HUES6 (cell line): ENCODE measurements around the gene HDX.
"Not testable (repeated sequence)": the region's sequence is repeated elsewhere in the genome, so short reads cannot be mapped to it uniquely, and the experiment has no call there.

Source experiments
- H3K27ac ChIP-seq: 2 replicates; pipeline ENCODE4 v1.7.0; 2013; ENCODE audit warnings: low read depth, mild to moderate bottlenecking, low read length, inconsistent platforms
- H3K27me3 ChIP-seq: 2 replicates; pipeline ENCODE4 v1.6.1; 2013; ENCODE audit warnings: low read length; ENCODE audit not compliant: control insufficient read depth, insufficient read depth
- H3K36me3 ChIP-seq: 2 replicates; pipeline ENCODE4 v1.6.1; 2013; ENCODE audit warnings: low read length; ENCODE audit not compliant: control insufficient read depth, insufficient read depth
- H3K4me1 ChIP-seq: 2 replicates; pipeline ENCODE4 v1.6.1; 2013; ENCODE audit warnings: low read length; ENCODE audit not compliant: control insufficient read depth, insufficient read depth
- H3K4me3 ChIP-seq: 2 replicates; pipeline ENCODE4 v1.5.1; 2013; ENCODE audit warnings: low read depth, low read length
- H3K9ac ChIP-seq: one replicate; pipeline ENCODE4 v1.6.1; 2013; ENCODE audit warnings: mild to moderate bottlenecking, low read length
- H3K9me3 ChIP-seq: 2 replicates; pipeline ENCODE4 v1.6.1; 2013; ENCODE audit warnings: low read depth, low read length; ENCODE audit not compliant: control insufficient read depth, insufficient read depth

Gene HDX

DNA sequence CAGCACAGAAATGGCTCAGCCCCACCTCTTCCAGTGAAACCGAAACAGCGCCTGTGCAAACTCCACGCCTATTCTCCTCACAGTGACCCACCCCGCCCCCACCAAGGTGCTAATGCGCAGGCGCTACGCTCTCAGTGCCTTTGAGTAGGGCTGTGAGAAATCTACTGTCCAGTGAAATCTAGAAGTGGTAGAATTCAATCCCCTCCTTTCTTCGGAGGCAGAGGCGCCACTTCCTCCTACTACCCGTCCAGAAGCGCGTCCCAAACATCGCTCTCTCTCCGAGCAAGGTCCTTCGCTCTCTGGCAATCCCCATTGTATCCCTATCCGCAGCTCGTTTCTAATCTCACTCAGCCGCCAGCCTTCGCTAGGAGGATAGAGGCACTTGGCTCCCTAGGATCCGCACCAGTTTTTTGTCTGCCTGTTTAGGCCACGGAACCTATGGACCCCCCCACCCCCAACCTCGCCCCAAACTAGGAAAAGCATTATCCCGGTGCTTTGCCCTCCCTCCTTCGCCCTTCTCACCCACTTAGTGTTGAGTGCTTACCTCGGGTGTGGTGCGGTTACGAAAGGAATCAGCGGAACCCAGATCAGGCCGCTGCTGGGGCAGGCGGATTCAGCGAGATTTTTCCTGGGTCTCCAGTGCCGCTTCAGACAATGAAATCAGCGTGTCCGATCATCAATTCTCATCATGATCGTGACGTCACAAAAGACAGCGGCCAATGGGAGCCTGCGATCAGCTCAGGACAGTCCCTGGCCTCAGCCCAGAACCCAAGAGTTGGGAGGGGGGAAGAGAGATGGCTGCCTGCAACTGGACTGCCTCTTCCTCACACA, at the start of gene HDX:
Gene HDX (minus strand): TSS at position 656 of the 831 bp plus-strand sequence. CDS start 27,056 bp downstream, outside the sequence.
- Histone ChIP-seq H3K4me1 (no peaks in the 10 kb centered on the region), H3K9ac (peak within 1 kb of the TSS; percentile 86), H3K27ac (peak within 1 kb of the TSS; percentile 20), H3K9me3 (no peaks in the 10 kb centered on the region), H3K36me3 (no peaks in the 10 kb centered on the region), H3K4me3 (peak within 1 kb of the TSS; percentile 74), H3K27me3 (no peaks in the 10 kb centered on the region)

DNA sequence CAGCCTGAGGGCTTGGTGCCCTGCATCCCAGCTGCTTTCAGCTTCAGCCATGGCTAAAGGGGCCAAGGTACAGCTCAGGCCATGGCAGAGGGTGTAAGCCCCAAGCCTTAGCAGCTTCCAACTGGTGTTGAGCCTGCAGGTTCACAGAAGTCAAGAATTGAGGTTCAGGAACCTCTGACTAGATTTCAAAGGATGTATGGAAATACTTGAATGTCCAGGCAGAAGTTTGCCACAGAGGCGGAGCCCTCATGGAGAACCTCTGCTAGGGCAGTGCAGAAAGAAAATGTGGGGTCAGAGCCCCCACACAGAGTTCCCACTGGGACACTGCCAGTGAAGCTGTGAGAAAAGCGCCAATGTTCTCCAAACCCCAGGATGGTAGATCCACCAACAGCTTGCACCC, 39.1 kb upstream of the HDX start:
- not testable (repeated sequence) for H3K27me3 ChIP-seq, H3K4me1 ChIP-seq, H3K9ac ChIP-seq, H3K4me3 ChIP-seq, H3K27ac ChIP-seq, H3K36me3 ChIP-seq
- H3K9me3 ChIP-seq = peaks cover 33% of the 10 kb centered on the region

- H3K9me3 ChIP-seq = peaks cover 28% of the 10 kb centered on the region
- H3K27ac ChIP-seq, H3K36me3 ChIP-seq, H3K27me3 ChIP-seq, H3K4me1 ChIP-seq, H3K9ac ChIP-seq, H3K4me3 ChIP-seq: not testable (repeated sequence)
These were observed 35.4 kb upstream of the HDX start for GRCh38 chrX:84537627-84538026.

GRCh38 chrX:84488426-84488825, 13.8 kb downstream of the HDX start:
- no peak overlapping the region for H3K9ac ChIP-seq
- no peaks in the 10 kb centered on the region for H3K4me1 ChIP-seq
- H3K27ac ChIP-seq = no peak overlapping the region
- H3K9me3 ChIP-seq = peaks cover 7% of the 10 kb centered on the region; the same call in 1 of the 2 replicates
- no peak overlapping the region for H3K4me3 ChIP-seq
- H3K27me3 ChIP-seq = no peaks in the 10 kb centered on the region
- H3K36me3 ChIP-seq = peaks cover under 1% of the 10 kb centered on the region; the same call in 1 of the 2 replicates

- Histone ChIP-seq H3K27me3 (no peaks in the 10 kb centered on the region), H3K9me3 (peaks cover 15% of the 10 kb centered on the region), H3K4me3 (no peak overlapping the region), H3K4me1 (no peaks in the 10 kb centered on the region), H3K36me3 (peaks cover 8% of the 10 kb centered on the region; the same call in 1 of the 2 replicates), H3K9ac (no peak overlapping the region), H3K27ac (no peak overlapping the region)
These were observed 14.6 kb downstream of the HDX start for GRCh38 chrX:84487365-84488353.

DNA sequence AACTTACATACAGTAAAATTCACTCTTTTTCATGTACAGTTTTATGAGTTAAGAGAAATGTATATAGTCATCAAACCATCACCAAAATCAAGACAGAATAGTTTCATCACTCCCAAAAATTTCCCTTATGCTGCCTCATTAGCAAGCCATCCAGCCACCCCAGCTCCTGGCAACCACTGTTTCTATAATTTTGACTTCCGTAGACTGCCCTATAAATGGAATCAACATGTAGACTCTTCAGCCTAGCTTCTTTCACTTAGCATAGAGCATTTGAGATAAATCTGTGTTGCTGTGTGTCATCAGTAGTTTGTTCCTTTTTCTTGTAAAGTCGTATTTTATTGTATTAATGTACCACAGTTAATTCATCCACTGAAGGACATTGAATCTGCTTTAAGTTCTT, 23.2 kb downstream of the HDX start:
- Histone ChIP-seq H3K27me3 (no peaks in the 10 kb centered on the region), H3K27ac (no peak overlapping the region), H3K4me3 (no peak overlapping the region), H3K9me3 (peaks cover 22% of the 10 kb centered on the region), H3K36me3 (peaks cover 8% of the 10 kb centered on the region), H3K9ac (no peak overlapping the region), H3K4me1 (no peaks in the 10 kb centered on the region)

GRCh38 chrX:84477114-84477513, 25.1 kb downstream of the HDX start:
- no peaks in the 10 kb centered on the region; the same call in 1 of the 2 replicates for H3K36me3 ChIP-seq

DNA sequence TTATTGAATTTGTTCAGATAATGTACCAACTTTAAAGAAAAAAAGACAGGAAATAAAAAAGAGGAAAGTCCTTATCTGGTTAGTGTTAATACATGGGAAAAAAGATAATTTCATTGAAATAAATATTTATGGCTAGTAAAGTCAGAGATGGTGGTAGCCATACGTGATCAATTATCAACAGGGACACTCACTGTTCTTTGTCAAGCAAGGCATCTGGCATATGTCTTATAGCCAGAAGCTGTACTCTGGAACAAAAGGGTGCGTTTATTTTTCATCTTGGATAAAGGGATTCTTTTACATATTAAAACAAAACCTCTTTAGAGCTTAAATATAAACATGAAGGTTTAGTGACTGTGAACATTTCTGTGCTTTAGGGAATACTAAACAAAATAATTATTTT, 26.7 kb downstream of the HDX start:
- no peaks in the 10 kb centered on the region for H3K27me3 ChIP-seq
- no peaks in the 10 kb centered on the region for H3K36me3 ChIP-seq
- no peak overlapping the region for H3K4me3 ChIP-seq
- H3K9me3 ChIP-seq = no peaks in the 10 kb centered on the region
- no peaks in the 10 kb centered on the region for H3K4me1 ChIP-seq
- H3K9ac ChIP-seq = no peak overlapping the region
- no peak overlapping the region for H3K27ac ChIP-seq

More at GRCh38 chrX:84477114-84477513, 25.1 kb downstream of the HDX start:
- Histone ChIP-seq H3K27ac (no peak overlapping the region), H3K4me1 (no peaks in the 10 kb centered on the region), H3K9me3 (0 out of 2 replicates have a peak, but pooled peaks cover 4% of the 10 kb centered on the region), H3K27me3 (no peaks in the 10 kb centered on the region), H3K9ac (no peak overlapping the region), H3K4me3 (no peak overlapping the region)

DNA sequence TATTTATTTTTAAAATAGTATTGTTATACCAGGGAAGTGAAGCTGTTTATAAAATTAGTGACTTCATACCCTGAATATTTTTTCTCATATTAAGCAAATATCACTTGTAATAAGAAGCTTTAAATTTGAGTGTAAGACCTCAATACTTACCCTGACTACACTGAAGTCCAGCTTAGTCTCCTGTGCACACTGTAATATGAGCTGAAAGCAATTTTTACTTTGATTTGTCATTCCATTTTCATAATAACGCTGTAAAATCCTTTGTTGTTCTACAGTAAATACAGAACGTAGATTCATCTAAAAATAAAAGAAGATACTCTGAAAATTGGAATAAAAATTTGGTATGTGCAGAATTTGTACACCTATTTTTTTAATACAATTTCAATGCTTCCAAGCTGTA, 27.2 kb downstream of the HDX start:
- Histone ChIP-seq H3K27ac (no peak overlapping the region), H3K9ac (no peak overlapping the region), H3K36me3 (no peaks in the 10 kb centered on the region), H3K27me3 (no peaks in the 10 kb centered on the region), H3K4me3 (no peak overlapping the region), H3K4me1 (no peaks in the 10 kb centered on the region), H3K9me3 (no peaks in the 10 kb centered on the region)

DNA sequence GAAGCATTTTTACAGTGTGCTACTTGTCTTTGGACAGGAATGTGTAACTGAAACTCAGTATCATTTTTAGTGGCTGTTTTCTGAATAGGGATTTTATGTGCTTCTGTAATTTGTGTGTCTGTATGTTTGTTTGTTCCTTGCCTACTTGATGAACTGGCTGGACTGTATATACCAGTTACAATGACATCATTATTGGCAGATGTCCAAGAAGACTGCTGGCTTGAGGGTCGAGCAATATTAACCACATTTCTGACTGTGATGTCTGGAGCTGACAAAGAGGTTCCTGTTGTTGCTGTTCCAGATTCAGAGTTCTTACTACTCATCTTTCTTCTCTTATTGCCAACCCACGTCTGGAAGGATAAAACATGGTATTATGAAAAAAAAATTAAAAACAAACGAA, 33.0 kb downstream of the HDX start:
- Histone ChIP-seq H3K27ac (no peak overlapping the region), H3K27me3 (no peaks in the 10 kb centered on the region), H3K9ac (no peak overlapping the region), H3K9me3 (no peaks in the 10 kb centered on the region), H3K4me3 (no peak overlapping the region), H3K36me3 (0 out of 2 replicates have a peak, but pooled peaks cover 4% of the 10 kb centered on the region), H3K4me1 (no peaks in the 10 kb centered on the region)

- Histone ChIP-seq H3K9me3 (no peaks in the 10 kb centered on the region), H3K27ac (no peak overlapping the region), H3K27me3 (no peaks in the 10 kb centered on the region), H3K4me1 (no peaks in the 10 kb centered on the region), H3K4me3 (no peak overlapping the region), H3K9ac (no peak overlapping the region), H3K36me3 (0 out of 2 replicates have a peak, but pooled peaks cover 4% of the 10 kb centered on the region)
These were observed 34.4 kb downstream of the HDX start for GRCh38 chrX:84467898-84468297.
